ENCODE data around the gene ZBTB20.

Gene ZBTB20

DNA sequence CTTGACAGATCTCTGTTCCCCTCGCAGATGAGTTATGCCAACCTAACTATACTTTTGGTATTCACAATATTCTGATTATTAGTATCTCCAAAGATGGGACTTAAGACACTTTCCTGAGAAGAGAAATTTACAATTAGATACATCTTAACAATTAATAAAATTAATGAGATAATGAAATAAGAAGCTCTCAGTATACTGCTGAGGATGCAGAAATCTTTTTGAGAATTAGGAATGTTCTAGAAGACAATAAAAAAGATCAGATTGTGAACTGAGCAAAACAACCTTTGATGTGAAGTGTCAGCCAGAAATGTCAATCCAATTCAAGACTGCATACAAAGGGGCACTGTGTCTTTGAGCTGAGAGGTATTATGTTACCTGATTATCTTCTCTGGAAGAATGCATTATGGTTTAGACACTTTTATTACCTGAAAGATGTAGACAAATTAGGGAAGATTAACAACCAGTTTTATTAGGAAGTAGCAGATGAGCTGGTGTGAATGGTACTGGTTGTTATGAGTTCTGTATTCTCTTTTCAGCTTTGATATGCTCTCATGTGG, 590.4 kb downstream of the ZBTB20 start:
- in situ Hi-C loops (cut with HindIII; ENCODE audit: low sequenced_read_pairs) = no loop called here

DNA sequence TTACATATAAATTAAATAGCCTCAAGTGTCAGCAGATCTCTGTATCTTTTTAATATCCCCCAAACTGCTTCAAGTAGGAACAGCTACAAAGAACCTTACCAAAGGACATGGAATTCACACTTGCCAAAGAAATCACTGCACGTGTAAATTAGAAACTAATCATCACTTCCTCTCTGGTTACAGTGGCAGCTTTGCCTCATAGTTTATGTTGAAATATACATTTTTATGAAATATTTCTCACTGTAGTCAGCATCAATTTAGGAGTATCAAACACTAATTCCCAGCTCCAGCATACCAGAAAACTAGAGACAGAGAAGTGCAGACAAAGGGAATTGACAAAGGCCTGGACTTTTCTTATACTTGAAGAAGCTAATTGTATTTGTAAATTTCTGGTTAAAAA, 592.4 kb downstream of the ZBTB20 start:
- in situ Hi-C loops (cut with HindIII; ENCODE audit: low sequenced_read_pairs) = no loop called here

GRCh38 chr3:114553949-114554593, 593.0 kb downstream of the ZBTB20 start:
- in situ Hi-C loops (cut with HindIII; ENCODE audit: low sequenced_read_pairs) = no loop called here

GRCh38 chr3:114552527-114552812, 594.6 kb downstream of the ZBTB20 start:
- in situ Hi-C loops (cut with HindIII; ENCODE audit: low sequenced_read_pairs) = no loop called here

DNA sequence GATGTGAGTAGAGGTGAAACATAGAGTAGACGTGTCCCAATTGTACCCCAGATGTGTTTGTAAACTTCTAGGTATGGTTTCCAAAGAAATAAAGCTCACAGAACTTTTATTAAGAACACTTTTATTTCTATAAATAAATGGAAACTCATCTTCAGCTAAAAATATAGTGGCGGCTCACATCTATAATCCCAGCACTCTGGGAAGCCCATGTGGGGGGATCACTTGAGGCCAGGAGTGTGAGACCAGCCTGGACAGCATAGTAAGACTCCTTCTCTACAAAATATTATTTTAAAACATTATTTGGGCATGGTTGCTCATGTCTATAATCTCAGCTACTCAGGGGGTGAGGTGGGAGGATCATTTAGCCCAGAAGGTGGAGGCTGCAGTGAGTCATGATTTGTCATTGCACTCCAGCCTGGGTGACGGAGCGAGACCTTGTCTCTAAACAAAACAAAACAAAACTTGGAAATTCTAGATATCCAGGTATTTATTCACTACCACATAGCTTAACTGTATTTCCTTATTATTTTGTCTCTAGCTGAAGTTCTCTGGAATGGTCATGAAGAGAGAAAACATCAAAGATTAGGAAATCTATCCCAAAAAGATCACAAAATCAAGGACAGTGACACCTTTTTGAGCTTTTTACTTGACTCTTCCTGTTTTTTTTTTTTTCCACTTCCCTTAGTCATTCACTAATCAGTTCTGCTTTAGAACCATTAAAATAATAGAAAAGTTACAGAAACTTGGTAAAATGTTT, 595.1 kb downstream of the ZBTB20 start:
- in situ Hi-C loops (cut with HindIII; ENCODE audit: low sequenced_read_pairs) = no loop called here

DNA sequence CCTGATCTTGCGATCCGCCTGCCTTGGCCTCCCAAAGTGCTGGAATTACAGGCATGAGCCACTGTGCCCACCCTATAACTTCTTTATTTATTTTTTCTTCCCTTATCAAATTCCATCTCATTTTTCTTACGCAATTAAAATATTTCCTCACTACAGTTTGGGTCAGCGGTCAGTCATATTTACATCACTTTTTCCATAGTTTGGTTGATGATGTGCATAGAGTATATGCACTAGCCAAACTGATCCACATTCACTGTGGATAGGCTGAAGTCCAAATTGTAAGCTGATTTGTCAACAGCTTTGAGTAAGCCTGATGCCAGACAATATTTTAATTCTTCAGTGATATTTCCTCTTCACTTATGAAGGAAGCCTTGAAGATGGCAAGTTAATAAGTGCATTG, 596.9 kb downstream of the ZBTB20 start:
- in situ Hi-C loops (cut with HindIII; ENCODE audit: low sequenced_read_pairs) = no loop called here

DNA sequence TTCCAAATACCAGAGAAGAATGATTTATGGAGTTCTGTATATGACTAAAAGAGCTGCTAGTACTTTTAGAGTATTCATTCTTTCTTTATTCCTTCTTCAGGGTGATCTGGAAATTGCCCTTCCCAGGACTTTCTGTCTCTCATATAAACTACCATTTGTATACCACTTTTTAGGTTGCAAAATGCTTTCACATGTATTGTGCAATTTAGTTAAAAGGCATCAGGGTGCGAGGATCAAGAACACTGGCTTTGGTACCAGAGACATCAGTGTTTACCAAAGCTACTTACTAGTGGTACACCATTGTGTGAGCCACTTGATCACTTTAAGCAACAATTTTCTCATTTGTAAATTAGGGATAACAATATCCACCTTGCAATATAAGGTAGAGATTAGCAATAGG, 601.9 kb downstream of the ZBTB20 start:
- in situ Hi-C loops (cut with HindIII; ENCODE audit: low sequenced_read_pairs) = no loop called here

- in situ Hi-C loops (cut with HindIII; ENCODE audit: low sequenced_read_pairs) = no loop called here
These were observed 604.7 kb downstream of the ZBTB20 start for GRCh38 chr3:114542359-114542758.

GRCh38 chr3:114539525-114539924, 607.6 kb downstream of the ZBTB20 start:
- in situ Hi-C loops (cut with HindIII; ENCODE audit: low sequenced_read_pairs) = no loop called here

- in situ Hi-C loops (cut with HindIII; ENCODE audit: low sequenced_read_pairs) = no loop called here
These were observed 608.9 kb downstream of the ZBTB20 start for GRCh38 chr3:114538211-114538610.

DNA sequence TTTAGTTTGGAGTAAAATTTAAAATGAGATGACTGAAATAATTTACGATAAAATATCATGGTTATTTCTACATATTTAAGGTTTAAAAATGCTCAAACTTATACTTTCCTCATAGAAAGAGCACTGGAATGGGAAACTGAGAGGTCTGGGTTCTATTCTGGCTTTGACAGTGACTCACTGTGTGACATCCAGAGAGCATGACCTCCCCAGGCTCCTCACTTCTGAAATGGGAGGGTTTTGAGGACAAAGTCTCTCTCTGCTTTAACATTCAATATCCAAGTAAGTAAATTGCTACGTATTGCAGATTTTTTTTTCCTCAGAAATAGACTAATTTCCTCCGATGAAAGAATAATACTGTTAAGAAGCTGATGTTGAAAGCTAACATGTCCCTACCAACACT, 618.6 kb downstream of the ZBTB20 start:
- in situ Hi-C loops (cut with HindIII; ENCODE audit: low sequenced_read_pairs) = no loop called here

GRCh38 chr3:114527036-114527644, 619.9 kb downstream of the ZBTB20 start:
- in situ Hi-C loops (cut with HindIII; ENCODE audit: low sequenced_read_pairs) = no loop called here

- in situ Hi-C loops (cut with HindIII; ENCODE audit: low sequenced_read_pairs) = no loop called here
These were observed 621.8 kb downstream of the ZBTB20 start for GRCh38 chr3:114525278-114525677.

- in situ Hi-C loops (cut with HindIII; ENCODE audit: low sequenced_read_pairs) = no loop called here
These were observed 627.7 kb downstream of the ZBTB20 start for GRCh38 chr3:114519415-114519814.

- in situ Hi-C loops (cut with HindIII; ENCODE audit: low sequenced_read_pairs) = no loop called here
These were observed 628.8 kb downstream of the ZBTB20 start for GRCh38 chr3:114518206-114518808.

- in situ Hi-C loops (cut with HindIII; ENCODE audit: low sequenced_read_pairs) = no loop called here
These were observed 636.9 kb downstream of the ZBTB20 start for GRCh38 chr3:114510201-114510600.

GRCh38 chr3:114509756-114510155, 637.3 kb downstream of the ZBTB20 start:
- in situ Hi-C loops (cut with HindIII; ENCODE audit: low sequenced_read_pairs) = no loop called here

GRCh38 chr3:114508976-114509375, 638.1 kb downstream of the ZBTB20 start:
- in situ Hi-C loops (cut with HindIII; ENCODE audit: low sequenced_read_pairs) = no loop called here

GRCh38 chr3:114508208-114508607, 638.9 kb downstream of the ZBTB20 start:
- in situ Hi-C loops (cut with HindIII; ENCODE audit: low sequenced_read_pairs) = no loop called here

DNA sequence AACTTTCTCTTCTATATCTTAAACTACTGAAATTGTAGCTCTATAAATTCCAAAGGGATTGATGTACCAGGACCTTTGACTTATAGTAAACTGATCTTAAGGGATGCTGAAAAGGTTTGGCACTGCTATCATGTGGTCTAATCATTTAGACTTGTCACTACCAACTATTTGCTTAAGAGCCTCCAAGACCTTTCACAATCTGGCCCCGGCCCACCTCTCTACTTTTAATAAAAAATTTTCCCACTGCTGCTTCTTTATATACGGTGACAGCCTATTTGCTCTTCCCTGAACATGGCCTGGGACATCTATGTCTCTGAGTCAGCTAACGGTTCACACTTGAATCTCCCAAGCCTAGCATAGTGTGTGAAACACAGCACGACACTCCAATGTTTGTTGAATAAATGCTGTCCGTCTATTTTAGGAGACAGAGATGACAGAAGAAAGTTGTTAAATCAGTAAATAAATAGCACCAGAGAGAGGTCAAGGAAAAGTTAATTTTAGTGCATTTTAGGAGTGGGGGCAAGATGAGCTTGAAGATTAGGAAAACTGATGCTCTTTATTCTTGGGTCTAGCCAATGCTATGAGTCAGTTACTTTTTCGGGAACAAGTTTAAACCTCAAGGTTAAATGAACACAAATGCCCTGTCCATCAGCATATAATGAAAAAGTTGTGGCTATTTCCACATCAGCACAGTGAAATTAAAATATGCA, 640.3 kb downstream of the ZBTB20 start:
- in situ Hi-C loops (cut with HindIII; ENCODE audit: low sequenced_read_pairs) = no loop called here

All from DLD1 (cell line).